GM12801 (cell line): Measurements from ENCODE around the gene ADAM10.

Experiments
- CTCF ChIP-seq: IDR thresholded peaks from one replicate; pipeline ENCODE4 v1.5.1; 2011; ENCODE audit warnings: control low read depth; ENCODE audit not compliant: insufficient read length; ENCODE audit errors: extremely low read depth

Gene ADAM10

GRCh38 chr15:58707397-58707796, 42.1 kb downstream of the ADAM10 start:
- no peak for TF ChIP-seq CTCF

GRCh38 chr15:58705105-58705504, 44.4 kb downstream of the ADAM10 start:
- TF ChIP-seq CTCF, result no peak

GRCh38 chr15:58704155-58704865, 45.2 kb downstream of the ADAM10 start:
- TF ChIP-seq CTCF, result no peak

- no peak for TF ChIP-seq CTCF
Observed at GRCh38 chr15:58703610-58704009, 45.9 kb downstream of the ADAM10 start.

- no peak for TF ChIP-seq CTCF
Observed at GRCh38 chr15:58702233-58702632, 47.3 kb downstream of the ADAM10 start.

- TF ChIP-seq CTCF, result no peak
Observed at GRCh38 chr15:58701376-58701775, 48.1 kb downstream of the ADAM10 start.

- no peak for TF ChIP-seq CTCF
Observed at GRCh38 chr15:58699769-58700168, 49.7 kb downstream of the ADAM10 start.
